Activated T-helper 1 cell treated with anti-CD3 and anti-CD28 coated beads, Interleukin-12 subunit alpha, Interleukin-12 subunit beta, Interleukin-2, Interleukin-4 antibody, amounts not matched to agents 30 ng/mL and 10 ng/mL and 1 ng/mL, durations not matched to agents 14 hours and 24 hours and 36 hours (primary cell): ENCODE results near the gene FNTB. TPM values are rescaled to one million over a fixed set of nuclear protein-coding genes. Genes with fewer than 3 reads are reported as not detected.
A peak's percentile ranks its signal among the peaks of the same experiment; 100 is the strongest.

Experiments
- DNase-seq: peaks from one replicate; pipeline ENCODE4 v3.0.0; 2021; ENCODE audit warnings: low spot score
- H3K27ac Mint-ChIP-seq: one replicate; pipeline ENCODE4 v1.8.0; 2021; ENCODE audit warnings: mild to moderate bottlenecking, mixed read lengths
- H3K27me3 Mint-ChIP-seq: one replicate; pipeline ENCODE4 v1.8.0; 2022; ENCODE audit warnings: mild to moderate bottlenecking, moderate library complexity, mixed read lengths; ENCODE audit not compliant: insufficient read depth
- H3K36me3 Mint-ChIP-seq: one replicate; pipeline ENCODE4 v1.8.0; 2021; ENCODE audit warnings: low read depth, mixed read lengths
- H3K4me1 Mint-ChIP-seq: one replicate; pipeline ENCODE4 v1.8.0; 2021; ENCODE audit warnings: low read depth, mixed read lengths
- H3K4me3 Mint-ChIP-seq: one replicate; pipeline ENCODE4 v1.8.0; 2021; ENCODE audit warnings: mild to moderate bottlenecking, moderate library complexity, mixed read lengths
- H3K9me3 Mint-ChIP-seq: one replicate; pipeline ENCODE4 v1.8.0; 2021; ENCODE audit warnings: mixed read lengths
- intact Hi-C: fragments of 100-400 bp; cut with micrococcal nuclease; formaldehyde crosslinking; loops from one replicate; pipeline ENCODE4 v1.15.1; 2024
- total RNA-seq: library from RNA; stranded (reverse); gene quantifications from 2 replicates; pipeline ENCODE4 v1.2.3, GENCODE V29; 2022

FNTB gene
- total RNA-seq, 1 donor from 2014 or later = 17.8 TPM

DNA sequence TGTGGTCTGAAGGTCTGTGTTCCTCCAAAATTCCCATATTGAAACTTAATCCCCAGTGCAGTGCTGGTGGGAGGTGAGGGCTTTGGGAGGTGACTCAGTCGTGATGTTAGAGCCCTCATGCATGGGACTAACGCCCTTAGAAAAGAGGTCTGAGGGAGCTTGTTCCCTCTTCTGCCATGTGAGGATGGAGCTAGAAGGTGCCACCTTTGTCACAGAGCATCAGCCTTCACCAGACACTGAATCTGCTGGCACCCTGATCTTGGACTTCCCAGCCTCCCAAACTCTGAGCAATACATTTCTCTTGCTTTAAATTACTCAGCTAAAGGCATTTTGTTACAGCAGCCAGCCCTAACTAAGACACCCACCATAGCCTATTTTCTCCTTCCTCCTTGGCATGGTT, 28.5 kb upstream of the FNTB start:
- no peaks in the 10 kb centered on the region for H3K36me3 Mint-ChIP-seq
- H3K4me1 Mint-ChIP-seq = no peaks in the 10 kb centered on the region
- DNase-seq = no peak
- no peak overlapping the region for H3K4me3 Mint-ChIP-seq
- no peak overlapping the region for H3K27ac Mint-ChIP-seq
- no peaks in the 10 kb centered on the region for H3K27me3 Mint-ChIP-seq
- H3K9me3 Mint-ChIP-seq = no peaks in the 10 kb centered on the region
- intact Hi-C loops = no loop called here

DNA sequence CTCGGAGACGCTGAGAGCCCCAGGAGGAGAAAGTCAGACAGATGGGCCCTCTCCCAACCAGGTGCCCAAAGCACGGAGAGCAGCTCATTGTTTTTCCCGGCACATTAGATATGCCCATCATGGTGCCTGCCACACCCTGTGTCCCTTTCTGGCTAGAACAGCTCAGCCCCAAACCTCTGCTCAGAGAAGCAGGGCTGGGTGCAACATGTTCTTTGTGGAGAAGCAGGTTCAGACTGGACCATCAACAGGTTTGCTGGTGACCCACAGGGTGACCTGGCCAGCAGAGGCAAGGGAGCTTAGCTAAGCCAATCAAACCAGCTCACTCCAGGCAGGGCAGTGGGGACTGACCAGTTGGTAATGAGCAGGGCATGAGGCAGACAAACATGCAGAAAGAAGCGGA, 28.0 kb upstream of the FNTB start:
- Mint-ChIP-seq H3K9me3 (no peaks in the 10 kb centered on the region), H3K4me3 (no peak overlapping the region), H3K4me1 (no peaks in the 10 kb centered on the region), H3K36me3 (no peaks in the 10 kb centered on the region), H3K27me3 (no peaks in the 10 kb centered on the region), H3K27ac (no peak overlapping the region)
- intact Hi-C loops = no loop called here
- no peak for DNase-seq

DNA sequence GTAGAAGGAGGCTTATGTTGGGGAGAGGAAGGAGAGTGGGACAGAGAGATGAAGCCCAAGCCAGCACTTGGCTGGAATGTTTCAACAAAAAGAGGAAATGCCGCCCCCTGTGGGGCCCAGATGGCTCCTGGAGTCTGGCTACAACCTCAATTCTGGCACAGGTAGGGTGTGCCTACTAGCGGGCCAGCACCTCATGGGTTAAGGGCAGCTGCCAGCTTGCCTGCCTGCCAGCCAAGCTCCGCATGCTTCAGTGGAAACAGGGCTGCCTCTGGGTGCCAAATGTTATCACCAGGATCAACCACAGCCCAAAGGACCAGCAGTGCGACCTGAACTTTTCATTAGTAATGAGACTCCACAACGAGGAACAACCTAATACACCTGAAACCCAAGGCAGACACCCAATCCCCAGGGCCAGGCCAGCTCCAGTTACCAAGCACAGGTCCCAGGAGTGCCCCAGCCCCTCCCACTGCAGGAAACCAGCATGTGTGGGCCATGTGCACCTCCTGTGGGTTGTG, 25.9 kb upstream of the FNTB start:
- H3K27ac Mint-ChIP-seq = no peak overlapping the region
- H3K36me3 Mint-ChIP-seq = no peaks in the 10 kb centered on the region
- DNase-seq = no peak
- H3K4me1 Mint-ChIP-seq = no peaks in the 10 kb centered on the region
- no peaks in the 10 kb centered on the region for H3K27me3 Mint-ChIP-seq
- no peaks in the 10 kb centered on the region for H3K9me3 Mint-ChIP-seq
- intact Hi-C loops = no loop called here
- no peak overlapping the region for H3K4me3 Mint-ChIP-seq

DNA sequence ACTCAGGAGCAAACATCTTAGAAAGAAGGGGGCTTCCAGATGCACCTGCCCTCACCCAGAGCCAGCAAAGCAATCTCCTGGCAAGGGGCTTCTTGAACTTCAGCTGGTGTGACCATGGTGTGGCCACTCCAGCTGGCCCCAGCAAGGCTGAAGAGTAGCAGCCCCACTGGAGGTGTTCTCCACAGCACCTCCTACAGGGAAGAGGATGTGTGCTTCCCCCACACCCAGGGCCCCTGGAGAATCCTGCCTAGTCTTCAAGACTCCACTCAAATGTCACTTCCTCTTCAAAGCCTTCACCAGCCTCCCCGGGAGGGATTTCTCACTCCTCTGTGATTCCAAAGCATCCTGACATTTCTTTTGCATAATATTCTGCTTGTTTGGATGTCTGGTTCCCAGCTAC, 23.1 kb upstream of the FNTB start:
- Mint-ChIP-seq H3K27me3 (no peaks in the 10 kb centered on the region), H3K4me3 (no peak overlapping the region)

DNA sequence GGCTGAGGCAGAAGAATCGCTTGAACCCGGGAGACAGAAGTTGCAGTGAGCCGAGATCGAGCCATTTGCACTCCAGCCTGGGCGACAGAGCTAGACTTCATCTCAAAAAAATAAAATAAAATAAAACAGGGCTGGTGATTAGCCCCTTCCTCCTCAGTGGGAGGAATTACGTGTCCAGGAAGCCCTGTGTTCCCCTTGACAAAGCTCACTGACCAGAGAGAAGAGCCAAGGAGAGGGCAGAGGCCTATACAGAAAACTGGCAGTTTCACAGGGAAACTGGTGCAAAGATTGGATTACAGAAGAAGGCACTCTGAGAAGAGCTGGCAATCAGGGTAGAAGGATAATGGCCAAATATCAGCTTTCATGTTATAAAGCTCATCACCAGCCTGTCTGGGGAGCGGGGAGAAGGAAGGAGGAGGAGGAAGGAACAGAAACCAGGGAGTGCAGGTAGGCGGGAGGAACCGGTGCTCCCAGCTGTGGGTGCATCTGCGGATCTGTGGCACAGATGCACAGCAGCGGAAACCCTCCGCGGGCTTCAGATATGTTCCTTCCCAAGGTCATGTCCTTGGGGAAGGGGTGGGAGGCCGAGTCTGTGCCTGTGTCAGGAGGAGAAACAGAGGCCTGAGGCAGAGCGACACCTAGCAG, 21.2 kb upstream of the FNTB start:
- peaks cover 6% of the 10 kb centered on the region for H3K27me3 Mint-ChIP-seq
- no peaks in the 10 kb centered on the region for H3K36me3 Mint-ChIP-seq
- no peak overlapping the region for H3K4me3 Mint-ChIP-seq
- no peak overlapping the region for H3K27ac Mint-ChIP-seq
- no peaks in the 10 kb centered on the region for H3K4me1 Mint-ChIP-seq
- no peak for DNase-seq
- intact Hi-C loops = no loop called here
- no peaks in the 10 kb centered on the region for H3K9me3 Mint-ChIP-seq

More for the DNA sequence above, 23.1 kb upstream of the FNTB start:
- intact Hi-C loops = no loop called here
- Mint-ChIP-seq H3K9me3 (no peaks in the 10 kb centered on the region), H3K4me1 (no peaks in the 10 kb centered on the region), H3K36me3 (no peaks in the 10 kb centered on the region), H3K27ac (no peak overlapping the region)
- DNase-seq = no peak

DNA sequence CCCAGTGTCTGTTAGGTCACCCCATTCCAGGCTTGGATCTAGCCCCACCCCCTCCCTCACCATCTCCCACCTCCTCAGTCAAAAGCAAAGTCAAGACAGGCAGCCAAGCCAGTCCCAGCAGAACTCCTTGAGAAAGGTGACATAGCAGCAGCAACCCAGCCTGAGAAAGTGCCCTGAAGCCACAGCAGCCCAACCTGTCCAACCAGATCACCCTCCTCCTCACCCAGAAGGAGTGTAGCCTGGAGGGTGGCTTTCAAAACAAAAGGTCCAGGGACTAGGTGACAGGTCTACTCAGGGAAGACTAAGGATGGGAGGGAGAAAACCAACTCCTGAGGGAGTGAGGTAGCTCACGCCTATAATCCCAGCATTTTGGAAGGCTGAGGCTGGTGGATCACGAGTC, 19.7 kb upstream of the FNTB start:
- Mint-ChIP-seq H3K4me3 (no peak overlapping the region), H3K36me3 (no peaks in the 10 kb centered on the region), H3K27me3 (peaks cover 12% of the 10 kb centered on the region), H3K4me1 (no peaks in the 10 kb centered on the region), H3K27ac (no peak overlapping the region), H3K9me3 (no peaks in the 10 kb centered on the region)
- DNase-seq = no peak
- intact Hi-C loops = no loop called here

DNA sequence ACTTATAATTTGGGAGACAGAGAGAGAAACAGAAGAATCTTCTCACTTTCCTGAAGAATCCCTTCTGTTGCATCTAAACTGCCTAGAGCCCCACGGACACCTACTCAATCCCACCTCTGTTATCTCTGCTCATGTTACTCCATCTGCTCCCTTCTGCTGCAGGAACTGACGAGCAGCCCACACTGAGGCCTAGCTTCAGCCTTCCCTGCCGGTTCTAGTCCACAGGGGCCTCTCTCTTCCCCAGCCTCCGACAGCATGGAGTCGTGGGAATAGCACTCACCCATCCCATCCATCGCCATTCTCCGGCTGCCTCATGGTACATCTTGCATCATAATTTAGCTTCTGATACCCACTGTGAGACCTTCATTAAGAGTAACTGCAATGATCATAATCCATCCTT, 18.5 kb upstream of the FNTB start:
- intact Hi-C loops = no loop called here
- Mint-ChIP-seq H3K36me3 (no peaks in the 10 kb centered on the region), H3K9me3 (no peaks in the 10 kb centered on the region), H3K27ac (no peak overlapping the region), H3K4me1 (no peaks in the 10 kb centered on the region), H3K27me3 (peaks cover 19% of the 10 kb centered on the region), H3K4me3 (no peak overlapping the region)
- no peak for DNase-seq

DNA sequence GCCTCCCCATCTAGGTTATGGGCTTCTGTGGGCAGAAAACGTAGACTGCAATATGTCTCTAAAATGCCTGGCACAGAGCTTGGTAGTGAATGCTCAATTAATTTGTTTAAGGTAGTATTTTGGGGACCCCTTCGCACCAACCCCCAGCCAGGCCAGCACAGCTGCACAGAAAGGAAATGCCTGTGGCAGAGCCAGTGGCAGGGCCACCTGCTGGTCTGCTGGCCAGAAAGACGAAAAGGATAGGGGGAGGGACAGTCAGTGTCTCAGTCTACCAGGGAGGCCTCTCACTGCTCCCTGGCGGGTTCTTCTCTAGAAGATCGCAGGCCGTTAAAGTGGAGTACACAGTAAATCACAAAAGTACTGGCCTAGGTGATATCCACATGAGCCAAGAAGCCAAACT, 18.0 kb upstream of the FNTB start:
- H3K27ac Mint-ChIP-seq = no peak overlapping the region
- no peak overlapping the region for H3K4me3 Mint-ChIP-seq
- intact Hi-C loops = no loop called here
- no peak for DNase-seq
- no peaks in the 10 kb centered on the region for H3K4me1 Mint-ChIP-seq
- no peaks in the 10 kb centered on the region for H3K9me3 Mint-ChIP-seq
- H3K36me3 Mint-ChIP-seq = no peaks in the 10 kb centered on the region
- peaks cover 24% of the 10 kb centered on the region for H3K27me3 Mint-ChIP-seq

DNA sequence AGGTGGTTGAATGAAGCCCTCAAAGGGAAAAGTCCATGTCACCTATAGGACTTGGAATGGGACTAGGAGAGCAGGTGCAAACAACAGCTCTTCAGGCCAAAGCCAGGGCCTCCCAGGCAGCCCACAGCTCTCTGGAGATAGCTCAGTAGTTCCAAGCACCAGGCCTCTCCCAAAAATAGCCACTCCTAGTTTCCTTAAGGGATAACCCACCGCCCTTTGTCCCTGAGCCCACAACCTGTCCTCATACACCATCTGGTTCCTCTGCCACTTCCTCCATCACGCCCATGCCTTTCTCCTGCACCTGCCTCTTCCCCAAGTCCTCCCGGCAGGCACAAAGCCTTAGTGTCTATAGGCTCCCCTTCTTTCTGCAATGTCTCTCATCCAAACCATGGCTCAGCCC, 16.7 kb upstream of the FNTB start:
- no peak for DNase-seq
- intact Hi-C loops = loop anchor here (5.0 kb wide), 1 partner anchor 43 kb away; no protein-coding TSS in a partner anchor
- H3K4me3 Mint-ChIP-seq = peak overlapping the region; percentile 74

DNA sequence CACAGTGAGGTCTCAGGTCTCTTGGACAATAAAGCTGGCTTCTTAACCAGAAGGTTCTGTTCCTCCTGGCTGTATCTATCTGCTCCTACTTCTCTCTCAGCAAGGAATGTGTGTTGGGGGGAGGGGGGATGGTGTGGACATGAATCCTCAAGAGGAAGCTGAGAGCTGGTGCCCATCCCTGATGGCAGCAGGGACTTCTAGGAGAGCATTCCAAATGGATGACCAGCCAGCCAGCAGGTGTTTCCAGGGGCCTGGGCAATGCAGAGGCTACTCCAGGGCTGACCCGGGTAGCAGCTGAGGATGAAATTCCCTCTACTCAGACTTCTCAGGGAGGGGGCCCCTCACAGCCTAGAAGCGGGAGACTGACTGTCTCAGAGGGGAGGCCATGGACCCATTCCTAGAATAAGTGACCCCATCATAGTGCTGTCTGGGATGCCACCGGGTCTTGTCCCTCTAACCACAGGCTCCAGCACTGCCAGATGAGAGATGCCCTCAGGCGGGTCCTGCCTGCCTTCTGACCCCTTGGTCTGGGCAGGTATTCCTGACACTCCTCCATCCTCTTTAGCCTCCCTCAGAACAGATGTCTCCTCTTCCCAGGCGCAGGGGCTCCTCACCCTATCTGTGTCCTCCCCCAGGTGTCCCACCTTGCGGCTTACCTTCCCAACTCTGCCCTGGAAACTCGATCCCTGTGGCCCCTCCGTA, 15.8 kb upstream of the FNTB start:
- intact Hi-C loops = loop anchor here (5.0 kb wide), 1 partner anchor 44 kb away; no protein-coding TSS in a partner anchor
- no peak overlapping the region for H3K27ac Mint-ChIP-seq
- peak overlapping the region; percentile 74 for H3K4me3 Mint-ChIP-seq
- peaks cover 26% of the 10 kb centered on the region for H3K27me3 Mint-ChIP-seq
- DNase-seq = no peak
- H3K9me3 Mint-ChIP-seq = no peaks in the 10 kb centered on the region
- no peaks in the 10 kb centered on the region for H3K36me3 Mint-ChIP-seq
- H3K4me1 Mint-ChIP-seq = no peaks in the 10 kb centered on the region

More for the DNA sequence above, 16.7 kb upstream of the FNTB start:
- Mint-ChIP-seq H3K27ac (no peak overlapping the region), H3K4me1 (no peaks in the 10 kb centered on the region), H3K27me3 (peaks cover 26% of the 10 kb centered on the region), H3K9me3 (no peaks in the 10 kb centered on the region), H3K36me3 (no peaks in the 10 kb centered on the region)

DNA sequence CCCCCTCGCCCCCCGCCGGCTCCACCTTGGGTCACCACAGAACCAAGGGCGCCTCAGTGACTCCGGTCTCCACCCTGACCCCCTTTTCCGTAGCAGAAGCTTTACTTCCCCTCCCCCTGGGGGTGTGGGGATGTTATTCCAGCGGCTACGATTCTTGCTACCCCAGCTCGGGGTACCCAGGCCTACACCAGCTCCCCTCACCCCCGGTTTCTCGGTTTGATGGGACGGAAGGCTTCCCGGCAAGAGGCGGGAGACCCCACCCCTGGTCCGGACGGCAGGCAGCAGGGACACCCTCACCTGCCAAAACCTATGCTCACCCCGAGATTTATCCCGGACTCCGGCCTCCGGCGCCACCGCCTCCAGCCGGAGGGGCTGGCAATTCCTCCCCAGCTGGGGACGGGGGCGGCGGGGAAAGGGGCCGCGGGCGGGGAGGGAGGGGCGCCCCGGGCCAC, 15.2 kb upstream of the FNTB start:
- Mint-ChIP-seq H3K4me1 (no peaks in the 10 kb centered on the region), H3K36me3 (no peaks in the 10 kb centered on the region), H3K27ac (no peak overlapping the region), H3K27me3 (peaks cover 31% of the 10 kb centered on the region), H3K9me3 (no peaks in the 10 kb centered on the region), H3K4me3 (peak overlapping the region; percentile 74)
- intact Hi-C loops = loop anchor here (5.0 kb wide), 1 partner anchor 44 kb away; no protein-coding TSS in a partner anchor
- DNase-seq = no peak

DNA sequence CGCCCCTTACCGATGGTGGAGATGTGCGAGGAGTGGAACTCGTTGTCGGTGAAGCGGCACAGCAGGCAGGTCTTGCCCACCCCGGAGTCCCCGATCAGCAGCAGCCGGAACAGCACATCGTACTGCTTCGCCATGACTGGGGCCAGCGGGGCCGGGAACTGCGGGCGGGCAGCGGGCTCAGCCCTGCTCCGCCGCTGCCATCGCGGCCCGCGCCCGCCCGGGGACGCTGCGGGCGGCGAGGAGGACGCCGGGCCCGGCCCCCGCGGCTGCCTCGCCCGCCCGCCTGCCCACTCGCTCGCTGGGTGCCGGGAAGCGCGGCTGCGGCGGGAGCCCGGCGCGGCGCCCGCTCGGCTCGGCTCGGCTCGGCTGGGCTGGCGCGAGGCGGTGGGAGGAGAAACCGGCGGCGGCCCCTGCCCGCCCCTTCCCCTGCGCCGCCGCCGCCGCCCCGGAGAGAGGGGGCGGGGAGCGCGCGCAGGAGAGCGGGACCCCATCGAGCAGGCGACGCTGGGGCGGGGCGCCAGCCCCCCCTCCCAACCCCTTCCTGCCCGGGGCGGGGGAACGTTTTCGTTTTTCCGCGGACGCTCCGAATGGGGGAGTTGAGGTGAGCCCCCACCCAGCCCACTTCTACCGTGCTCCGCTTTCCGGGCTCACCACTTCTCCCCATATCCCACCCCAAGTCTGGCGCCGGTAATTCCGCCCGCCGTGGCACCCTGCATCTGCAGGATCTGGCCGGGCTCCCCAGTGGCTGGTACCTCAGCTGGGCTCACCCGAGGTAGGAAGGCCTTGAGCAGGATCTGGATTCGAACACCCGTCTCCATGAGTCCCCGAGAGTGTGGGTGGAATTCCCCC, 14.5 kb upstream of the FNTB start, which contains the start of gene RAB15:
RAB15 (minus strand) TSS at position 394 of the 849 bp plus-strand sequence; CDS start at position 134, 260 bp downstream.
- Mint-ChIP-seq H3K4me3 (peak within 1 kb of the TSS; percentile 84), H3K27ac (peak within 1 kb of the TSS; percentile 71), H3K9me3 (no peaks in the 10 kb centered on the region), H3K36me3 (no peaks in the 10 kb centered on the region), H3K4me1 (no peaks in the 10 kb centered on the region), H3K27me3 (peaks cover 31% of the 10 kb centered on the region)
- DNase-seq = peak; percentile 29
- intact Hi-C loops = loop anchor here (1.0 to 5.0 kb wide), 2 partner anchors 14 to 45 kb away; partner anchors contain the start of gene FNTB
